Rectal smooth muscle tissue (tissue), 1 donor: ENCODE results near the gene AGAP1.

Source experiments
- H3K27ac ChIP-seq: one replicate; pipeline ENCODE4 v1.7.0; 2013; ENCODE audit warnings: low read depth, low read length, inconsistent platforms
- H3K27me3 ChIP-seq: one replicate; pipeline ENCODE4 v1.7.0; 2013; ENCODE audit warnings: low read length; ENCODE audit not compliant: control insufficient read depth, insufficient read depth
- H3K36me3 ChIP-seq: one replicate; pipeline ENCODE4 v1.7.0; 2013; ENCODE audit warnings: low read length; ENCODE audit not compliant: control insufficient read depth, insufficient read depth
- H3K4me1 ChIP-seq: one replicate; pipeline ENCODE4 v1.7.0; 2013; ENCODE audit warnings: low read length; ENCODE audit not compliant: control insufficient read depth, insufficient read depth
- H3K4me3 ChIP-seq: one replicate; pipeline ENCODE4 v1.7.0; 2013; ENCODE audit warnings: low read length
- H3K9ac ChIP-seq: one replicate; pipeline ENCODE4 v1.7.0; 2013; ENCODE audit warnings: low read length

Gene AGAP1

GRCh38 chr2:235911633-235912233, 417.9 kb downstream of the AGAP1 start:
- no peak overlapping the region for H3K27ac ChIP-seq
- H3K9ac ChIP-seq = no peak overlapping the region
- H3K4me1 ChIP-seq = no peaks in the 10 kb centered on the region
- no peaks in the 10 kb centered on the region for H3K27me3 ChIP-seq
- H3K4me3 ChIP-seq = no peak overlapping the region
- peaks cover 3% of the 10 kb centered on the region for H3K36me3 ChIP-seq

GRCh38 chr2:235914756-235915155, 420.9 kb downstream of the AGAP1 start:
- no peaks in the 10 kb centered on the region for H3K36me3 ChIP-seq
- no peak overlapping the region for H3K4me3 ChIP-seq
- no peak overlapping the region for H3K27ac ChIP-seq
- no peak overlapping the region for H3K9ac ChIP-seq
- H3K27me3 ChIP-seq = no peaks in the 10 kb centered on the region
- H3K4me1 ChIP-seq = no peaks in the 10 kb centered on the region

GRCh38 chr2:235917506-235917905, 423.7 kb downstream of the AGAP1 start:
- Histone ChIP-seq H3K9ac (no peak overlapping the region), H3K4me1 (no peaks in the 10 kb centered on the region), H3K27me3 (no peaks in the 10 kb centered on the region), H3K4me3 (no peak overlapping the region), H3K36me3 (peaks cover 2% of the 10 kb centered on the region), H3K27ac (no peak overlapping the region)

- H3K36me3 ChIP-seq = peaks cover 2% of the 10 kb centered on the region
- H3K4me3 ChIP-seq = no peak overlapping the region
- no peaks in the 10 kb centered on the region for H3K4me1 ChIP-seq
- H3K9ac ChIP-seq = no peak overlapping the region
- H3K27me3 ChIP-seq = no peaks in the 10 kb centered on the region
- no peak overlapping the region for H3K27ac ChIP-seq
Measured at GRCh38 chr2:235918876-235919275, 425.0 kb downstream of the AGAP1 start.

- Histone ChIP-seq H3K9ac (no peak overlapping the region), H3K27me3 (no peaks in the 10 kb centered on the region), H3K36me3 (peaks cover 2% of the 10 kb centered on the region), H3K4me3 (no peak overlapping the region), H3K27ac (no peak overlapping the region), H3K4me1 (no peaks in the 10 kb centered on the region)
Measured at GRCh38 chr2:235920216-235920865, 426.5 kb downstream of the AGAP1 start.

GRCh38 chr2:235921508-235922191, 427.8 kb downstream of the AGAP1 start:
- no peak overlapping the region for H3K4me3 ChIP-seq
- H3K27me3 ChIP-seq = no peaks in the 10 kb centered on the region
- H3K27ac ChIP-seq = no peak overlapping the region
- H3K36me3 ChIP-seq = peaks cover 2% of the 10 kb centered on the region
- H3K9ac ChIP-seq = no peak overlapping the region
- H3K4me1 ChIP-seq = no peaks in the 10 kb centered on the region

- Histone ChIP-seq H3K4me1 (no peaks in the 10 kb centered on the region), H3K9ac (no peak overlapping the region), H3K36me3 (peaks cover 2% of the 10 kb centered on the region), H3K27me3 (no peaks in the 10 kb centered on the region), H3K27ac (no peak overlapping the region), H3K4me3 (no peak overlapping the region)
Measured at GRCh38 chr2:235922839-235923238, 429.0 kb downstream of the AGAP1 start.

GRCh38 chr2:235923859-235924674, 430.2 kb downstream of the AGAP1 start:
- Histone ChIP-seq H3K4me1 (no peaks in the 10 kb centered on the region), H3K27ac (no peak overlapping the region), H3K36me3 (peaks cover 2% of the 10 kb centered on the region), H3K27me3 (no peaks in the 10 kb centered on the region), H3K9ac (no peak overlapping the region), H3K4me3 (no peak overlapping the region)

GRCh38 chr2:235924675-235925063, 430.8 kb downstream of the AGAP1 start:
- Histone ChIP-seq H3K4me3 (no peak overlapping the region), H3K27ac (no peak overlapping the region), H3K4me1 (no peaks in the 10 kb centered on the region), H3K9ac (no peak overlapping the region), H3K27me3 (no peaks in the 10 kb centered on the region), H3K36me3 (peaks cover 2% of the 10 kb centered on the region)

GRCh38 chr2:235925250-235925919, 431.5 kb downstream of the AGAP1 start:
- no peak overlapping the region for H3K27ac ChIP-seq

GRCh38 chr2:235926229-235926628, 432.4 kb downstream of the AGAP1 start:
- H3K36me3 ChIP-seq = no peaks in the 10 kb centered on the region
- no peaks in the 10 kb centered on the region for H3K27me3 ChIP-seq
- no peaks in the 10 kb centered on the region for H3K4me1 ChIP-seq
- no peak overlapping the region for H3K4me3 ChIP-seq
- H3K9ac ChIP-seq = no peak overlapping the region
- H3K27ac ChIP-seq = no peak overlapping the region

More at GRCh38 chr2:235925250-235925919, 431.5 kb downstream of the AGAP1 start:
- Histone ChIP-seq H3K36me3 (no peaks in the 10 kb centered on the region), H3K4me3 (no peak overlapping the region), H3K4me1 (no peaks in the 10 kb centered on the region), H3K9ac (no peak overlapping the region), H3K27me3 (no peaks in the 10 kb centered on the region)
